ENCODE data around the gene XRCC4. TPM values are rescaled to one million over a fixed set of nuclear protein-coding genes. Genes with fewer than 3 reads are reported as not detected.

The XRCC4 gene
- total and polyA plus RNA-seq, 2 of the 13 experiments (the other 11 are each of a cell fraction or from before 2014, with no cell fraction given): 2.8 to 12.6 TPM

DNA sequence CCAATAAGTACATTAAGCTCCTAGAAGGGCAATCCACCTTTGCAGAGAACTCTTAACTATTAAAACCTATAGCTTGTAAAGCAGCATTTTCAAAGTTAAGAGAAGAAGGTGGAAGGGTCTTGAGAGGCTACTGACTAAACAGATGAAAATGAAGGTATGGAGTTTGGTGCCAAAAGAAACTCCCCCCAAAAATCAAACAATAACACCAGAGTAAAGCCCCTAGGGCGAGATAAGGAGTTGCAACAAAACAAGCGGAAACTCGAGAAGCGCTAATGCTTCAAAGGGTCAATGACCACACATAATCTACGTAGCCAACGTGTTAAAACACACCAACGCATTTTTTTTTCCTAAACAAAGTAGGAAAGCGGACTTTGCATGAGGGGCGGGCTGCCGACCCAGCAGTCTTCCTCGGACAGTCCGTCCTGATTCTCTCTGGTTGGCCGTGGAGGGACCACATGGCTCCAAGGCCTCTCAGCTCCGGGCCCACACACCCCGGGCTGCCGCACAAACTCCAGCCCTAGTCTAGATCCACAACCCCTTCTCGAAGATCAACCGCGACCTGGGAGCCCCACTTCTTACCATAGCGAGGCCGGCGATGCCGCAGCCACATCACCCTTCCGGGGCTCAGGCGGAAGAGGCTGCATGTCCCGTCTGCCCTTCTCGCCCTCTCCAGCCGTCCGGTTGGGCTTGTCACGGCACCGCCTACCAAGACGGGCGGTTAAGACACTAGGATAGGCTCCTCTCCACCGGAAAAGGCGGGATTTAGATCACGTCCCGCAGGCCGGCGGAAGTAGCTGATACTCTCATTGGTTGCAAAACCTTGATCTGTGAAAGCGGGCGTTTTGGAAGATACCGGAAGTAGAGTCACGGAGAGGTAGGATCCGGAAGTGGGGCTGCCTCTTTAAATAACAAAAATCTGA is at the start of gene XRCC4, which contains the start of gene TMEM167A (continued):
- TF ChIP-seq ZFP82 (CRISPR knock-in tag; IDR thresholded peaks at IDR 0.05; ENCODE audit: borderline replicate concordance) (no peak), TARDBP (CRISPR knock-in tag; IDR thresholded peaks at IDR 0.05) (peak; percentile 65), ZSCAN31 (CRISPR knock-in tag; IDR thresholded peaks at IDR 0.05; ENCODE audit: low read depth) (peak; percentile 62; the same call in 1 of the 2 replicates), ASH2L (IDR thresholded peaks at IDR 0.05; ENCODE audit: insufficient read length, low read depth, low read length) (peak; percentile 92), ARID2 (CRISPR knock-in tag; IDR thresholded peaks at IDR 0.05; ENCODE audit: borderline replicate concordance) (peak; percentile 68; the same call in 1 of the 2 replicates), ELF3 (CRISPR knock-in tag; IDR thresholded peaks at IDR 0.05) (peak; percentile 57; the same call in 1 of the 2 replicates), ZNF414 (CRISPR knock-in tag; IDR thresholded peaks at IDR 0.05) (0 out of 2 replicates have a peak, but pooled peaks have one; percentile 58), ZNF749 (CRISPR knock-in tag; IDR thresholded peaks at IDR 0.05; ENCODE audit: borderline replicate concordance) (0 out of 2 replicates have a peak, but pooled peaks have one; percentile 39), KLF11 (CRISPR knock-in tag; IDR thresholded peaks at IDR 0.05) (peak; percentile 22; the same call in 1 of the 2 replicates), ZNF891 (CRISPR knock-in tag; IDR thresholded peaks at IDR 0.05) (0 out of 2 replicates have a peak, but pooled peaks have one; percentile 53), RBM22 (optimal IDR thresholded peaks at IDR 0.05; ENCODE audit: low read length) (no peak), ZNF121 (CRISPR knock-in tag; IDR thresholded peaks at IDR 0.05) (no peak), ZSCAN22 (CRISPR knock-in tag; IDR thresholded peaks at IDR 0.05) (no peak), ZNF576 (CRISPR knock-in tag; IDR thresholded peaks at IDR 0.05) (no peak)
- TF ChIP-seq, protein P1, sequence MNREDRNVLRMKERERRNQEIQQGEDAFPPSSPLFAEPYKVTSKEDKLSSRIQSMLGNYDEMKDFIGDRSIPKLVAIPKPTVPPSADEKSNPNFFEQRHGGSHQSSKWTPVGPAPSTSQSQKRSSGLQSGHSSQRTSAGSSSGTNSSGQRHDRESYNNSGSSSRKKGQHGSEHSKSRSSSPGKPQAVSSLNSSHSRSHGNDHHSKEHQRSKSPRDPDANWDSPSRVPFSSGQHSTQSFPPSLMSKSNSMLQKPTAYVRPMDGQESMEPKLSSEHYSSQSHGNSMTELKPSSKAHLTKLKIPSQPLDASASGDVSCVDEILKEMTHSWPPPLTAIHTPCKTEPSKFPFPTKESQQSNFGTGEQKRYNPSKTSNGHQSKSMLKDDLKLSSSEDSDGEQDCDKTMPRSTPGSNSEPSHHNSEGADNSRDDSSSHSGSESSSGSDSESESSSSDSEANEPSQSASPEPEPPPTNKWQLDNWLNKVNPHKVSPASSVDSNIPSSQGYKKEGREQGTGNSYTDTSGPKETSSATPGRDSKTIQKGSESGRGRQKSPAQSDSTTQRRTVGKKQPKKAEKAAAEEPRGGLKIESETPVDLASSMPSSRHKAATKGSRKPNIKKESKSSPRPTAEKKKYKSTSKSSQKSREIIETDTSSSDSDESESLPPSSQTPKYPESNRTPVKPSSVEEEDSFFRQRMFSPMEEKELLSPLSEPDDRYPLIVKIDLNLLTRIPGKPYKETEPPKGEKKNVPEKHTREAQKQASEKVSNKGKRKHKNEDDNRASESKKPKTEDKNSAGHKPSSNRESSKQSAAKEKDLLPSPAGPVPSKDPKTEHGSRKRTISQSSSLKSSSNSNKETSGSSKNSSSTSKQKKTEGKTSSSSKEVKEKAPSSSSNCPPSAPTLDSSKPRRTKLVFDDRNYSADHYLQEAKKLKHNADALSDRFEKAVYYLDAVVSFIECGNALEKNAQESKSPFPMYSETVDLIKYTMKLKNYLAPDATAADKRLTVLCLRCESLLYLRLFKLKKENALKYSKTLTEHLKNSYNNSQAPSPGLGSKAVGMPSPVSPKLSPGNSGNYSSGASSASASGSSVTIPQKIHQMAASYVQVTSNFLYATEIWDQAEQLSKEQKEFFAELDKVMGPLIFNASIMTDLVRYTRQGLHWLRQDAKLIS (CRISPR knock-in tag; IDR thresholded peaks at IDR 0.05): no peak
- TF ChIP-seq, protein P2, sequence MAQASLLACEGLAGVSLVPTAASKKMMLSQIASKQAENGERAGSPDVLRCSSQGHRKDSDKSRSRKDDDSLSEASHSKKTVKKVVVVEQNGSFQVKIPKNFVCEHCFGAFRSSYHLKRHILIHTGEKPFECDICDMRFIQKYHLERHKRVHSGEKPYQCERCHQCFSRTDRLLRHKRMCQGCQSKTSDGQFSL (CRISPR knock-in tag; IDR thresholded peaks at IDR 0.05): no peak; the same call in 1 of the 2 replicates
- TF ChIP-seq, protein P3, sequence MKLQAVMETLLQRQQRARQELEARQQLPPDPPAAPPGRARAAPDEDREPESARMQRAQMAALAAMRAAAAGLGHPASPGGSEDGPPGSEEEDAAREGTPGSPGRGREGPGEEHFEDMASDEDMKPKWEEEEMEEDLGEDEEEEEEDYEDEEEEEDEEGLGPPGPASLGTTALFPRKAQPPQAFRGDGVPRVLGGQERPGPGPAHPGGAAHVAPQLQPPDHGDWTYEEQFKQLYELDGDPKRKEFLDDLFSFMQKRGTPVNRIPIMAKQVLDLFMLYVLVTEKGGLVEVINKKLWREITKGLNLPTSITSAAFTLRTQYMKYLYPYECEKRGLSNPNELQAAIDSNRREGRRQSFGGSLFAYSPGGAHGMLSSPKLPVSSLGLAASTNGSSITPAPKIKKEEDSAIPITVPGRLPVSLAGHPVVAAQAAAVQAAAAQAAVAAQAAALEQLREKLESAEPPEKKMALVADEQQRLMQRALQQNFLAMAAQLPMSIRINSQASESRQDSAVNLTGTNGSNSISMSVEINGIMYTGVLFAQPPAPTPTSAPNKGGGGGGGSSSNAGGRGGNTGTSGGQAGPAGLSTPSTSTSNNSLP (IDR thresholded peaks at IDR 0.05; ENCODE audit: low read depth, low read length): peak; percentile 14; the same call in 1 of the 2 replicates
- TF ChIP-seq, protein P4, sequence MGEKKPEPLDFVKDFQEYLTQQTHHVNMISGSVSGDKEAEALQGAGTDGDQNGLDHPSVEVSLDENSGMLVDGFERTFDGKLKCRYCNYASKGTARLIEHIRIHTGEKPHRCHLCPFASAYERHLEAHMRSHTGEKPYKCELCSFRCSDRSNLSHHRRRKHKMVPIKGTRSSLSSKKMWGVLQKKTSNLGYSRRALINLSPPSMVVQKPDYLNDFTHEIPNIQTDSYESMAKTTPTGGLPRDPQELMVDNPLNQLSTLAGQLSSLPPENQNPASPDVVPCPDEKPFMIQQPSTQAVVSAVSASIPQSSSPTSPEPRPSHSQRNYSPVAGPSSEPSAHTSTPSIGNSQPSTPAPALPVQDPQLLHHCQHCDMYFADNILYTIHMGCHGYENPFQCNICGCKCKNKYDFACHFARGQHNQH (CRISPR knock-in tag; IDR thresholded peaks at IDR 0.05): peak; percentile 32
